Astrocyte (in vitro differentiated cells and primary cell): ENCODE results near the gene ZNF503. TPM values are rescaled to one million over a fixed set of nuclear protein-coding genes. Genes with fewer than 3 reads are reported as not detected.

Experiments
- DNase-seq: peaks from one replicate; pipeline ENCODE4 v3.0.0-alpha.2; 2010; ENCODE audit warnings: low read depth
- FAIRE-seq: peaks from 2 replicates; lab custom pipeline; 2011; peaks lifted over from hg19 to GRCh38; lab: Jason Lieb, UNC
- H2AFZ ChIP-seq: 2 replicates; pipeline ENCODE4 v1.6.0; 2012; ENCODE audit warnings: low read depth, low read length, inconsistent platforms
- H3K27ac ChIP-seq: 2 replicates; pipeline ENCODE4 v1.5.1; 2011; ENCODE audit warnings: low read depth, low read length, inconsistent platforms
- H3K27me3 ChIP-seq: 2 replicates; pipeline ENCODE4 v1.6.0; 2011; ENCODE audit warnings: low read length, inconsistent platforms; ENCODE audit not compliant: insufficient read depth
- H3K36me3 ChIP-seq: 2 replicates; pipeline ENCODE4 v1.5.1; 2011; ENCODE audit warnings: low read length, inconsistent platforms; ENCODE audit not compliant: insufficient read depth
- H3K4me1 ChIP-seq: 2 replicates; pipeline ENCODE4 v1.5.1; 2011; ENCODE audit warnings: low read length, inconsistent platforms; ENCODE audit not compliant: insufficient read depth
- H3K4me2 ChIP-seq: 2 replicates; pipeline ENCODE4 v1.6.0; 2012; ENCODE audit warnings: low read length, inconsistent platforms
- H3K4me3 ChIP-seq: 2 replicates; pipeline ENCODE4 v1.5.1; 2011; ENCODE audit warnings: low read depth, mild to moderate bottlenecking, low read length, inconsistent platforms; ENCODE audit not compliant: insufficient read depth
- H3K79me2 ChIP-seq: 2 replicates; pipeline ENCODE4 v1.6.0; 2012; ENCODE audit warnings: mild to moderate bottlenecking, low read length, inconsistent platforms; ENCODE audit not compliant: insufficient read depth
- H3K9ac ChIP-seq: 2 replicates; pipeline ENCODE4 v1.6.0; 2012; ENCODE audit warnings: mild to moderate bottlenecking, low read length, inconsistent platforms
- H3K9me3 ChIP-seq: 2 replicates; pipeline ENCODE4 v1.5.1; 2012; ENCODE audit warnings: low read depth, mild to moderate bottlenecking, low read length, inconsistent platforms; ENCODE audit not compliant: insufficient read depth
- H4K20me1 ChIP-seq: 2 replicates; pipeline ENCODE4 v1.6.0; 2012; ENCODE audit warnings: low read length, inconsistent platforms; ENCODE audit not compliant: insufficient read depth
- H3K27ac Mint-ChIP-seq: one replicate; pipeline ENCODE4 v1.8.0; 2021; ENCODE audit warnings: mild to moderate bottlenecking, mixed read lengths; ENCODE audit not compliant: unreplicated experiment
- H3K27me3 Mint-ChIP-seq: one replicate; pipeline ENCODE4 v1.8.0; 2021; ENCODE audit warnings: low read depth, mixed read lengths; ENCODE audit not compliant: unreplicated experiment
- H3K36me3 Mint-ChIP-seq: one replicate; pipeline ENCODE4 v1.8.0; 2021; ENCODE audit warnings: low read depth, mixed read lengths; ENCODE audit not compliant: unreplicated experiment
- H3K4me1 Mint-ChIP-seq: one replicate; pipeline ENCODE4 v1.8.0; 2021; ENCODE audit warnings: low read depth, mixed read lengths; ENCODE audit not compliant: unreplicated experiment
- H3K4me3 Mint-ChIP-seq: one replicate; pipeline ENCODE4 v1.8.0; 2021; ENCODE audit warnings: mild to moderate bottlenecking, moderate library complexity, mixed read lengths; ENCODE audit not compliant: unreplicated experiment
- H3K9me3 Mint-ChIP-seq: one replicate; pipeline ENCODE4 v1.8.0; 2021; ENCODE audit warnings: mild to moderate bottlenecking, mixed read lengths; ENCODE audit not compliant: unreplicated experiment
- EZH2 ChIP-seq: IDR thresholded peaks from 2 replicates; pipeline ENCODE4 v1.6.1; 2012; ENCODE audit warnings: mild to moderate bottlenecking, low read length, inconsistent platforms; ENCODE audit not compliant: insufficient read depth
- total RNA-seq: library from RNA; stranded (reverse); gene quantifications from 2 replicates; pipeline ENCODE4 v1.2.1, GENCODE V29; 2021
- TF ChIP-seq, protein P1 (sequence below): IDR thresholded peaks from 2 replicates; pipeline ENCODE4 v1.5.1; 2011; ENCODE audit warnings: low read depth, mild to moderate bottlenecking, inconsistent platforms, low read length, moderate library complexity; ENCODE audit not compliant: insufficient read depth

The ZNF503 gene
- total RNA-seq, 1 donor from 2014 or later, result 11.9 TPM

DNA sequence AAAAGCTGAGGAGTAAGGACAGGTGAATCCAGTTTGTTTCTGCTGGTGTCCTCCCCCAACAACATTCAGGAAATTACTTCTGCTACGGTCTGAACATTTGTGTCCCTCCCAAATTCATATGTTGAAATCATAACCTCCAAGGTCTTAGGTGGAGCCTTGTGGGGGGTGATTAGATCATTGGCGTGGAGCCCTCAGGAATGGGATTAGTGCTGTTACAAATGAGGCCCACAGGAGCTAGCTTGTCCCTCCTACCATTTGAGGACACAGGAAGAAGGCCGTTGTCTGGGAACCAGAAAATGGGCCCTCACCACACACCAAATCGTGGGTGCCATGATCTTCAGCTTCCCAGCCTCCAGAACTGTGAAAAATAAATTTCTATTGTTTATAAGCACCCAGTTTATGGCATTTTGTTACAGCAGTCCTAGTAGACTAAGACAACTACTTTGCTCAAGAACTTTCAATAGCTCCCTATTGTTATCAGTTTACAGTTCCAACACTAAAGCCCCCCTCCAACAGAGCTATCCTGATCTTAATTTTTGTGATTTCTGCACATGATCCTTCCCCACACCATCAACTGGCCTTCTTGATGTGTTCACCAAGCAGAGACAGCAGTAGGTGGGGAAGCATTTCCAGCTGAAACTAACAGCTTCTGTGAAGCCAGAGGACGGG lies 27.7 kb upstream of the ZNF503 start:
- Histone ChIP-seq H3K4me2 (no peak overlapping the region), H3K27me3 (peaks cover 18% of the 10 kb centered on the region), H3K36me3 (no peaks in the 10 kb centered on the region), H3K9me3 (no peaks in the 10 kb centered on the region), H3K9ac (no peak overlapping the region), H3K79me2 (no peaks in the 10 kb centered on the region), H3K4me3 (no peak overlapping the region), H3K27ac (no peak overlapping the region), H2AFZ (no peak overlapping the region), H3K4me1 (peaks cover 10% of the 10 kb centered on the region), H4K20me1 (no peaks in the 10 kb centered on the region)
- Mint-ChIP-seq H3K27me3 (peaks cover 30% of the 10 kb centered on the region), H3K36me3 (peaks cover 1% of the 10 kb centered on the region), H3K27ac (no peak overlapping the region), H3K4me3 (no peak overlapping the region), H3K9me3 (peaks cover 2% of the 10 kb centered on the region), H3K4me1 (peaks cover 7% of the 10 kb centered on the region)
- DNase-seq (no peak), FAIRE-seq (no peak)
- no peak for TF ChIP-seq EZH2
- TF ChIP-seq, protein P1, sequence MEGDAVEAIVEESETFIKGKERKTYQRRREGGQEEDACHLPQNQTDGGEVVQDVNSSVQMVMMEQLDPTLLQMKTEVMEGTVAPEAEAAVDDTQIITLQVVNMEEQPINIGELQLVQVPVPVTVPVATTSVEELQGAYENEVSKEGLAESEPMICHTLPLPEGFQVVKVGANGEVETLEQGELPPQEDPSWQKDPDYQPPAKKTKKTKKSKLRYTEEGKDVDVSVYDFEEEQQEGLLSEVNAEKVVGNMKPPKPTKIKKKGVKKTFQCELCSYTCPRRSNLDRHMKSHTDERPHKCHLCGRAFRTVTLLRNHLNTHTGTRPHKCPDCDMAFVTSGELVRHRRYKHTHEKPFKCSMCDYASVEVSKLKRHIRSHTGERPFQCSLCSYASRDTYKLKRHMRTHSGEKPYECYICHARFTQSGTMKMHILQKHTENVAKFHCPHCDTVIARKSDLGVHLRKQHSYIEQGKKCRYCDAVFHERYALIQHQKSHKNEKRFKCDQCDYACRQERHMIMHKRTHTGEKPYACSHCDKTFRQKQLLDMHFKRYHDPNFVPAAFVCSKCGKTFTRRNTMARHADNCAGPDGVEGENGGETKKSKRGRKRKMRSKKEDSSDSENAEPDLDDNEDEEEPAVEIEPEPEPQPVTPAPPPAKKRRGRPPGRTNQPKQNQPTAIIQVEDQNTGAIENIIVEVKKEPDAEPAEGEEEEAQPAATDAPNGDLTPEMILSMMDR, result no peak

DNA sequence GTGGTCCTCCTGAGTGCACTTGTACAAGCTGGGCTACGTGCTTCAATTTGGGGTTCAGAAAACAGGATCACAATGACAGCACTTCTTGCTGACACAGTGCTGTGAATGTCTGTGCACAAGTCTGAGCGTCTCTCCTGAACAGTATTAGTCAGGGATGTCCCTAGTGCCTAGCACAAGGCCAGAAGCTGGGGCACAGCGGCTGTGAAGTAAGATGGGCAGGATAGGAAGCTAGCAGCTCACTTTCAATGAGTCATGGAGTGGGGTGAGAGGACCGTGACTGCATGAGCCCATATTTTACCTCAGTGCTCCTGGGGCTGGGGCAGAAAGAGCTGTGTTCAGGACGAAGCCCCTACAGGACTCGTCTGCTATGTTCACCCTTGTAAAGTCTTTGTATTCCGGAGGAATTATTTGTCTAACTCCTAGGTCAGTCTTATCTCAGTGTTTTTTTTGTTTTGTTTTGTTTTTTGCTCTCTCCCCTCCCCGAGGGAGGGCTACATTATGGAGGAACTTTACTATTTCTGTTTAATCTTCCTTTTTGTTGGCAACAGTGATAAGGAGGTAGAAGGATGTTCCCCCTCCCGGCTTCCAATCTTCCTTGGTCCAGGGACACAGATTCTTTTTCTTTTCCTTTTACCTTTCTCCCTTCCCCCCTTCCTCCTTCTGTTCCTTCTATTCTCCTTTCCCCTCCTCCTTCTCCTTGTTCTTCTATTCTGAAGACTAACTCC lies 27.0 kb upstream of the ZNF503 start:
- peaks cover 7% of the 10 kb centered on the region for H3K4me1 Mint-ChIP-seq
- peaks cover 2% of the 10 kb centered on the region for H3K9me3 Mint-ChIP-seq
- Histone ChIP-seq H3K27me3 (peaks cover 15% of the 10 kb centered on the region), H3K9ac (no peak overlapping the region), H3K4me2 (peak overlapping the region; percentile 23), H4K20me1 (no peaks in the 10 kb centered on the region), H3K4me3 (no peak overlapping the region), H3K27ac (no peak overlapping the region), H2AFZ (no peak overlapping the region), H3K4me1 (peaks cover 10% of the 10 kb centered on the region), H3K36me3 (no peaks in the 10 kb centered on the region), H3K9me3 (no peaks in the 10 kb centered on the region), H3K79me2 (no peaks in the 10 kb centered on the region)
- H3K27me3 Mint-ChIP-seq, result peaks cover 26% of the 10 kb centered on the region
- peak; percentile 29 for DNase-seq
- H3K36me3 Mint-ChIP-seq, result peaks cover 1% of the 10 kb centered on the region
- no peak for FAIRE-seq
- TF ChIP-seq, protein P1, result no peak
- no peak for TF ChIP-seq EZH2
- no peak overlapping the region for H3K27ac Mint-ChIP-seq
- no peak overlapping the region for H3K4me3 Mint-ChIP-seq

DNA sequence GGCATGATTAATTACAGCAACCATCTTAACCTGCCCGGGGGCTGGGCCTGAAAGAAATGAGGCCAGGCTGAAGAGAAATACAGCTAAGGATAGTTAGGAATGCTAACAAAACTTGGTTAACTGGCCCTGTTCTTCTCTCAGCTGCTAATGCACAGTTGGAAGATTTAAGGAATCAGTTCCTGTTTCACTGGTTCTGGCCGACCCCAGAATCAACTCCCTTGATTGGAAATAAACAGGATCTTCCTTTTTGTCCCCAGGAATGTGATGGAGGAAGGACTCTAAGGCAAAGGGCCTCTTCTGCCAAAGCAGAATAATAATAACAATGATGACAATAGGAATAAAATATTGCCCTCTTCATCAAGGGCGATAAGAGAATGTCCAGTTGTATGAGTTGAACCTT lies 26.4 kb upstream of the ZNF503 start:
- Mint-ChIP-seq H3K27ac (no peak overlapping the region), H3K4me1 (peaks cover 7% of the 10 kb centered on the region), H3K9me3 (peaks cover 2% of the 10 kb centered on the region), H3K27me3 (peaks cover 26% of the 10 kb centered on the region), H3K4me3 (no peak overlapping the region), H3K36me3 (peaks cover 1% of the 10 kb centered on the region)
- Histone ChIP-seq H3K4me2 (no peak overlapping the region), H3K9ac (no peak overlapping the region), H3K79me2 (no peaks in the 10 kb centered on the region), H3K9me3 (no peaks in the 10 kb centered on the region), H2AFZ (no peak overlapping the region), H3K27me3 (peaks cover 13% of the 10 kb centered on the region), H4K20me1 (no peaks in the 10 kb centered on the region), H3K36me3 (no peaks in the 10 kb centered on the region), H3K4me3 (no peak overlapping the region), H3K27ac (no peak overlapping the region), H3K4me1 (peaks cover 10% of the 10 kb centered on the region)
- FAIRE-seq (no peak), DNase-seq (no peak)
- TF ChIP-seq, protein P1, result no peak
